Measurements from ENCODE around the gene PVR. TPM values are rescaled to one million over a fixed set of nuclear protein-coding genes. Genes with fewer than 3 reads are reported as not detected.

PVR gene
- total and polyA plus RNA-seq, 2 of the 4 experiments (the other 2 are of a cell fraction), result 106 to 122 TPM

DNA sequence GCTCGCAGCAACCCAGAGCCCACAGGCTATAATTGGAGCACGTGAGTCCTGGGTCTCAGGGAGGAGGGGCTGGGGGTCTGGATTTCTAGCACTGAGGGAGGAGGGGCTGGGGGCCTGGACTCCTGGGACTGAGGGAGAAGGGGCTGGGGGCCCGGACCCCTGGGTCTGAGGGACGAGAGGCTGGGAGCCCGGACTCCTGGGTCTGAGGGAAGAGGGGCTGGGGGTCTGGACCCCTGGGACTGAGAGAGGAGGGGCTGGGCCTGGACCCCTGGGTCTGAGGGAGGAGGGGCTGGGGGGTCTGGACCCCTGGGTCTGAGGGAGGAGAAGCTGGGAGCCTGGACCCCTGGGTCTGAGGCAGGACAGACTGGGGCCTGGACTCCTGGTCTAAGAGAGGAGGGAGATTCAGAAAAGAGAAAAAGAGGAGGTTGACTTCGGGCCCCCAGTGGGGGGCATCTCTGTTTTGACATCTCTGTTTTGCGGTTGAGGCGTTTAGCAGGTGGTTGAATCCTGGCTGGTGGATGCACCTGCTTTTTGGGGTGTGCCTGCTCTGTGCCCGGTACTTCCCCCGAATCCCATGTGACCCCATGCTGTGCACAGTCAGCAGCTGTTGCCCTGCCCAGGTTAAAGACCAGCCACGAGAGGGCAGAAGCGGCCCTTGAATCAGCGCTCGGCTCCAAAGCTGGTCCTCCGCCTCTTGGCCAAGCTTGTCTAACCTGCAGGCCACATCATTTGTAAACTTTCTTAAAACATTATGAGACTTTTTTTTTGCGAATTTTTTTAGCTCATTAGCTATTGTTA, 10.5 kb downstream of the PVR start:
- TF ChIP-seq FOS (IDR thresholded peaks at IDR 0.05; ENCODE audit: low read depth, low read length) (no peak), NFE2L2 (IDR thresholded peaks at IDR 0.05; ENCODE audit: low read depth, low read length) (no peak), MAFK (IDR thresholded peaks at IDR 0.05; ENCODE audit: low read depth, low read length) (peak; percentile 54), SMC3 (IDR thresholded peaks at IDR 0.05; ENCODE audit: low read depth, low read length) (peak; percentile 38; the same call in 1 of the 2 replicates), RAD21 (IDR thresholded peaks at IDR 0.05; ENCODE audit: low read length) (peak; percentile 53)
- TF ChIP-seq, protein P1, sequence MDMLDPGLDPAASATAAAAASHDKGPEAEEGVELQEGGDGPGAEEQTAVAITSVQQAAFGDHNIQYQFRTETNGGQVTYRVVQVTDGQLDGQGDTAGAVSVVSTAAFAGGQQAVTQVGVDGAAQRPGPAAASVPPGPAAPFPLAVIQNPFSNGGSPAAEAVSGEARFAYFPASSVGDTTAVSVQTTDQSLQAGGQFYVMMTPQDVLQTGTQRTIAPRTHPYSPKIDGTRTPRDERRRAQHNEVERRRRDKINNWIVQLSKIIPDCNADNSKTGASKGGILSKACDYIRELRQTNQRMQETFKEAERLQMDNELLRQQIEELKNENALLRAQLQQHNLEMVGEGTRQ (IDR thresholded peaks at IDR 0.05; ENCODE audit: low read depth, low read length), result 0 out of 2 replicates have a peak, but pooled peaks have one; percentile 21
- TF ChIP-seq, protein P2, sequence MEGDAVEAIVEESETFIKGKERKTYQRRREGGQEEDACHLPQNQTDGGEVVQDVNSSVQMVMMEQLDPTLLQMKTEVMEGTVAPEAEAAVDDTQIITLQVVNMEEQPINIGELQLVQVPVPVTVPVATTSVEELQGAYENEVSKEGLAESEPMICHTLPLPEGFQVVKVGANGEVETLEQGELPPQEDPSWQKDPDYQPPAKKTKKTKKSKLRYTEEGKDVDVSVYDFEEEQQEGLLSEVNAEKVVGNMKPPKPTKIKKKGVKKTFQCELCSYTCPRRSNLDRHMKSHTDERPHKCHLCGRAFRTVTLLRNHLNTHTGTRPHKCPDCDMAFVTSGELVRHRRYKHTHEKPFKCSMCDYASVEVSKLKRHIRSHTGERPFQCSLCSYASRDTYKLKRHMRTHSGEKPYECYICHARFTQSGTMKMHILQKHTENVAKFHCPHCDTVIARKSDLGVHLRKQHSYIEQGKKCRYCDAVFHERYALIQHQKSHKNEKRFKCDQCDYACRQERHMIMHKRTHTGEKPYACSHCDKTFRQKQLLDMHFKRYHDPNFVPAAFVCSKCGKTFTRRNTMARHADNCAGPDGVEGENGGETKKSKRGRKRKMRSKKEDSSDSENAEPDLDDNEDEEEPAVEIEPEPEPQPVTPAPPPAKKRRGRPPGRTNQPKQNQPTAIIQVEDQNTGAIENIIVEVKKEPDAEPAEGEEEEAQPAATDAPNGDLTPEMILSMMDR (conservative IDR thresholded peaks at IDR 0.05; ENCODE audit: low read depth, low read length), result peak; percentile 54
- Histone ChIP-seq H2AFZ (replicated peaks; ENCODE audit: low read length, poor library complexity) (no peak overlapping the region), H3K4me3 (ENCODE audit: insufficient read depth, low read depth, low read length) (no peak overlapping the region), H2AK5ac (ENCODE audit: low read depth, low read length) (0 out of 2 replicates have a peak overlapping the region, but pooled peaks have one; percentile 9), H3K9me3 (ENCODE audit: control insufficient read depth, insufficient read depth, low read length) (no peaks in the 10 kb centered on the region), H2BK15ac (ENCODE audit: low read depth, low read length) (no peak overlapping the region), H3K4me2 (ENCODE audit: low read depth, low read length) (no peak overlapping the region), H3K27ac (ENCODE audit: insufficient read depth, low read length) (no peak overlapping the region), H4K5ac (ENCODE audit: low read depth, low read length) (no peak overlapping the region), H3K14ac (replicated peaks; ENCODE audit: low read depth, low read length) (no peak overlapping the region), H4K91ac (ENCODE audit: insufficient read depth, low read depth, low read length) (no peak overlapping the region), H2BK20ac (ENCODE audit: low read depth, low read length) (no peak overlapping the region), H3K9ac (ENCODE audit: low read depth, low read length) (no peak overlapping the region), H3K18ac (ENCODE audit: low read depth, low read length) (no peak overlapping the region), H3K9me1 (ENCODE audit: insufficient read depth, low read length) (peaks cover 19% of the 10 kb centered on the region), H3K4me1 (ENCODE audit: control insufficient read depth, insufficient read depth, low read length) (peaks cover 3% of the 10 kb centered on the region; the same call in 1 of the 2 replicates), H3K56ac (ENCODE audit: extremely low read depth, insufficient read depth, low read length) (no peak overlapping the region), H3K23ac (ENCODE audit: low read depth, low read length) (no peak overlapping the region), H2BK120ac (ENCODE audit: low read depth, low read length) (no peak overlapping the region), H3K79me1 (ENCODE audit: low read depth in 1 of 2, low read length in 2 of 2) (peaks cover 48 to 86% of the 10 kb centered on the region in 2 experiments), H4K8ac (ENCODE audit: low read depth in 2 of 2, low read length in 2 of 2) (no peak overlapping the region), H2BK5ac (ENCODE audit: low read depth, low read length, poor library complexity, severe bottlenecking) (no peak overlapping the region), H2AK9ac (replicated peaks; ENCODE audit: low read depth, low read length, poor library complexity) (no peak overlapping the region), H3K4ac (ENCODE audit: low read depth, low read length) (no peak overlapping the region), H3K36me3 (ENCODE audit: control insufficient read depth, insufficient read depth, low read length) (peaks cover 69% of the 10 kb centered on the region), H4K20me1 (ENCODE audit: insufficient read depth, low read length) (peaks cover 31% of the 10 kb centered on the region), H3K27me3 (ENCODE audit: control insufficient read depth, insufficient read depth, low read length) (no peaks in the 10 kb centered on the region)
- intact Hi-C loops (cut with micrococcal nuclease), result loop anchor here (1.0 kb wide), 1 partner anchor 79 kb away; no protein-coding TSS in a partner anchor
- 82% methylated on average over 6 of the region's 16 CpGs; no CpG with 5 or more reads in 1 of the 2 experiments for WGBS, 2 experiments (ENCODE audit: extremely low coverage in 2 of 2, insufficient read length in 1 of 2)
- dilution Hi-C loops (cut with HindIII; ENCODE audit: low sequenced_read_pairs, unreplicated experiment), result no loop called here
- in situ Hi-C loops (cut with MboI; ENCODE audit: low sequenced_read_pairs), result no loop called here
- POLR2A ChIA-PET (ENCODE audit: unreplicated experiment), result no interaction called here
- peak; percentile 35; the same call in 1 of the 2 replicates for ATAC-seq (ENCODE audit: low read depth)
- no TSS peak for BruUV-seq (replicated peaks)
- peak; percentile 43 for DNase-seq
- CTCF ChIA-PET, result interaction anchor here (0.6 to 3.1 kb wide), 7 partner anchors 11 to 187 kb away, joined by 3 to 16 read pairs (median 6); partner anchors contain the start of gene PVR
